Mesenchymal stem cell (in vitro differentiated cells and primary cell): ENCODE data around the gene WDR1. TPM values are rescaled to one million over a fixed set of nuclear protein-coding genes. Genes with fewer than 3 reads are reported as not detected.
A peak's percentile ranks its signal among the peaks of the same experiment; 100 is the strongest.

Source experiments
- small RNA-seq: library from polyadenylated mRNA; stranded (forward); fragments of <200 nt; extraction: miRNeasy Mini kit (QIAGEN cat#:217004); gene quantifications from one replicate; pipeline ENCODE3, GENCODE V24; 2013; ENCODE audit warnings: low read depth

The WDR1 gene

Small RNAs within 50 kb of the gene (small RNA-seq; reads per million reads assigned to genes)
- gene AC093664.1: not detected
- 4.6 reads per million, percentile 50 among the genes with 10 or more reads in this experiment for gene MIR3138
- gene RNA5SP155: not detected
